ENCODE measurements around the gene CALHM4.

GRCh38 chr6:116543149-116543548 lies 10.4 kb upstream of the CALHM4 start:
- TF ChIP-seq GATA2 (IDR thresholded peaks at IDR 0.05; ENCODE audit: low read depth, low read length) (no peak), GATA3 (IDR thresholded peaks at IDR 0.05; ENCODE audit: low read depth, low read length) (no peak)
